Naive thymus-derived CD8-positive, alpha-beta T cell (primary cell): ENCODE data around the gene POLR1C. TPM values are rescaled to one million over a fixed set of nuclear protein-coding genes. Genes with fewer than 3 reads are reported as not detected.
"Not testable (repeated sequence)": the region's sequence is repeated elsewhere in the genome, so short reads cannot be mapped to it uniquely, and the experiment has no call there.

ENCODE experiments used
- ATAC-seq, 2 donors: fragments of 150-1000 bp; cut with Tn5 transposase in 1 of 2; sonication (Bioruptor Pico), chemical (Tn5 transposase) in 1 of 2; 1 replicate in 1 of 2; 2 replicates in 1 of 2; pipeline ENCODE4 v1.10.0; 2021; ENCODE audit warnings: mild to moderate bottlenecking in 2 of 2, moderate library complexity in 2 of 2
- POLR2A ChIA-PET: fragments of 350-600 bp; sonication (Branson Sonifier 250); formaldehyde crosslinking; loops from one replicate; lab custom pipeline; 2021; ENCODE audit warnings: antibody characterized with exemption; lab: Charles Lee
- DNase-seq, 10 donors: peaks; one replicate each; pipeline versions ENCODE4 v3.0.0 to v3.0.0-alpha.2; 2020 to 2022
- H3K27ac Mint-ChIP-seq, 10 donors: one replicate each; pipeline ENCODE4 v1.8.0; 2020 to 2022; ENCODE audit warnings: mild to moderate bottlenecking in 10 of 10, mixed read lengths in 10 of 10, moderate library complexity in 4 of 10, inconsistent platforms in 1 of 10
- H3K27me3 Mint-ChIP-seq, 5 donors: one replicate each; pipeline ENCODE4 v1.8.0; 2021 to 2022; ENCODE audit warnings: mixed read lengths in 5 of 5
- H3K36me3 Mint-ChIP-seq, 3 donors: one replicate each; pipeline ENCODE4 v1.8.0; 2020 to 2022; ENCODE audit warnings: mixed read lengths in 3 of 3, mild to moderate bottlenecking in 2 of 3, inconsistent platforms in 1 of 3
- H3K4me1 Mint-ChIP-seq, 4 donors: one replicate each; pipeline ENCODE4 v1.8.0; 2021 to 2022; ENCODE audit warnings: mixed read lengths in 4 of 4
- H3K4me3 Mint-ChIP-seq, 10 donors: one replicate each; pipeline ENCODE4 v1.8.0; 2020 to 2022; ENCODE audit warnings: mild to moderate bottlenecking in 10 of 10, mixed read lengths in 10 of 10, moderate library complexity in 6 of 10, inconsistent platforms in 1 of 10
- H3K9me3 Mint-ChIP-seq, 9 donors: one replicate each; pipeline ENCODE4 v1.8.0; 2020 to 2022; ENCODE audit warnings: mixed read lengths in 9 of 9, mild to moderate bottlenecking in 3 of 9, inconsistent platforms in 1 of 9, moderate library complexity in 1 of 9
- polyA plus RNA-seq, 3 donors: library from polyadenylated mRNA; unstranded; fragments of 300-500 nt; fragmentation: Illumina TruSeq; gene quantifications; one replicate each; pipeline ENCODE4 v1.2.3, GENCODE V29; 2021
- total RNA-seq, 8 experiments: library from RNA in 2 of 8; stranded (reverse) in 2 of 8; gene quantifications; one replicate each; pipeline ENCODE4 v1.2.3 and lab custom pipeline; 2021 to 2026

POLR1C gene
- total and polyA plus RNA-seq, 5 experiments from 2014 or later: 9.4 to 51.9 (median 23.2) TPM

- ATAC-seq (no peak), DNase-seq (peak in 1 of 10 donors; percentile 15)
- peaks cover 0 to 2% (median under 1%) of the 10 kb centered on the region in 4 donors for H3K4me1 Mint-ChIP-seq
- H3K36me3 Mint-ChIP-seq: peaks cover 0 to 83% (median 33%) of the 10 kb centered on the region in 3 donors
- POLR2A ChIA-PET: no interaction called here
- peak overlapping the region in 1 of 10 donors; percentile 7 for H3K27ac Mint-ChIP-seq
- no peak overlapping the region for H3K4me3 Mint-ChIP-seq
- H3K27me3 Mint-ChIP-seq: no peaks in the 10 kb centered on the region
- no peaks in the 10 kb centered on the region for H3K9me3 Mint-ChIP-seq
Observed at GRCh38 chr6:43544461-43544860, 27.6 kb downstream of the POLR1C start.

- Mint-ChIP-seq H3K4me1 (peaks cover 0 to 2% (median under 1%) of the 10 kb centered on the region in 4 donors), H3K4me3 (no peak overlapping the region), H3K27me3 (no peaks in the 10 kb centered on the region), H3K36me3 (peaks cover 0 to 92% (median 27%) of the 10 kb centered on the region in 3 donors), H3K27ac (peak overlapping the region in 2 of 10 donors; percentile 13 to 75), H3K9me3 (no peaks in the 10 kb centered on the region)
- DNase-seq: no peak
- POLR2A ChIA-PET: no interaction called here
- no peak for ATAC-seq
Observed at GRCh38 chr6:43547222-43547621, 30.3 kb downstream of the POLR1C start.

GRCh38 chr6:43557620-43558019 is 40.7 kb downstream of the POLR1C start:
- POLR2A ChIA-PET: interaction anchor here (0.6 kb wide), 1 partner anchor 193 kb away, joined by 3 read pairs; no protein-coding TSS in a partner anchor
- ATAC-seq: not testable (repeated sequence)
- H3K36me3 Mint-ChIP-seq: peaks cover 0 to 95% (median 35%) of the 10 kb centered on the region in 3 donors

GRCh38 chr6:43559328-43559727 is 42.4 kb downstream of the POLR1C start:
- Mint-ChIP-seq H3K27ac (no peak overlapping the region), H3K9me3 (no peaks in the 10 kb centered on the region), H3K27me3 (no peaks in the 10 kb centered on the region), H3K4me1 (no peaks in the 10 kb centered on the region), H3K36me3 (peaks cover 0 to 94% (median 29%) of the 10 kb centered on the region in 3 donors), H3K4me3 (no peak overlapping the region)
- POLR2A ChIA-PET: interaction anchor here (0.5 to 0.9 kb wide), 2 partner anchors 16 to 882 kb away, joined by 3 read pairs; partner anchors contain the start of genes POLH and XPO5
- DNase-seq (no peak), ATAC-seq (no peak)

More at GRCh38 chr6:43557620-43558019, 40.7 kb downstream of the POLR1C start:
- not testable (repeated sequence) for H3K4me1 Mint-ChIP-seq, DNase-seq, H3K9me3 Mint-ChIP-seq, H3K27me3 Mint-ChIP-seq, H3K4me3 Mint-ChIP-seq
- H3K27ac Mint-ChIP-seq: peak overlapping the region in 1 of 10 donors; percentile 31

- ATAC-seq (no peak), DNase-seq (no peak)
- peak overlapping the region in 2 of 10 donors; percentile 11 to 49 for H3K27ac Mint-ChIP-seq
- no peaks in the 10 kb centered on the region for H3K9me3 Mint-ChIP-seq
- H3K36me3 Mint-ChIP-seq: peaks cover 0 to 68% (median 15%) of the 10 kb centered on the region in 3 donors
- H3K4me3 Mint-ChIP-seq: no peak overlapping the region
- peaks cover 7 to 20% (median 15%) of the 10 kb centered on the region in 4 donors for H3K4me1 Mint-ChIP-seq
- no peaks in the 10 kb centered on the region for H3K27me3 Mint-ChIP-seq
- POLR2A ChIA-PET: no interaction called here
Observed at GRCh38 chr6:43570876-43571441, 54.1 kb downstream of the POLR1C start.

Other genes starting within 250 kb of the POLR1C start
- gene SLC22A7, start 218.8 kb upstream of the POLR1C start, total RNA-seq: not detected
- gene SLC22A7, start 218.8 kb upstream of the POLR1C start, polyA plus RNA-seq: not detected
- 1 to 10 TPM; 4.1 to 5.3 TPM for gene CRIP3, start 208.3 kb upstream of the POLR1C start, total RNA-seq
- not detected for gene CRIP3, start 208.3 kb upstream of the POLR1C start, polyA plus RNA-seq
- gene ZNF318, start 147.4 kb upstream of the POLR1C start, total RNA-seq: 10 to 100 TPM; 34.4 to 35.0 TPM
- gene ZNF318, start 147.4 kb upstream of the POLR1C start, polyA plus RNA-seq: 1 to 10 TPM; 3.4 to 7.0 (median 5.7) TPM
- gene ABCC10, start 89.5 kb upstream of the POLR1C start, total RNA-seq: 10 to 100 TPM; 67.2 to 72.6 TPM
- gene ABCC10, start 89.5 kb upstream of the POLR1C start, polyA plus RNA-seq: 10 to 100 TPM in 2 of 3 donors, 1 to 10 TPM in 1; 9.6 to 15.9 (median 10.6) TPM
- 1 to 10 TPM in 1 of 2 experiments, under 1 TPM in 1; 0.71 to 1.2 TPM for gene DLK2, start 61.5 kb upstream of the POLR1C start, total RNA-seq
- 1 to 10 TPM in 1 of 3 donors, under 1 TPM in 1, not detected in 1; 0.22 to 1.2 TPM for gene DLK2, start 61.5 kb upstream of the POLR1C start, polyA plus RNA-seq
- gene TJAP1, start 39.5 kb upstream of the POLR1C start, total RNA-seq: 10 to 100 TPM; 47.7 to 54.7 TPM
- gene TJAP1, start 39.5 kb upstream of the POLR1C start, polyA plus RNA-seq: 10 to 100 TPM in 1 of 3 donors, 1 to 10 TPM in 2; 5.1 to 12.1 (median 8.4) TPM
- under 1 TPM; 0.41 to 0.49 TPM for gene LRRC73, start 6.7 kb upstream of the POLR1C start, total RNA-seq
- gene LRRC73, start 6.7 kb upstream of the POLR1C start, polyA plus RNA-seq: not detected
- gene YIPF3, start 163 bp upstream of the POLR1C start, total RNA-seq: 10 to 100 TPM; 77.0 to 77.5 TPM
- gene YIPF3, start 163 bp upstream of the POLR1C start, polyA plus RNA-seq: 10 to 100 TPM; 58.4 to 70.4 (median 68.3) TPM
- 10 to 100 TPM; 43.4 to 51.6 TPM for gene XPO5, start 58.9 kb downstream of the POLR1C start, total RNA-seq
- 1 to 10 TPM; 5.1 to 8.7 (median 7.5) TPM for gene XPO5, start 58.9 kb downstream of the POLR1C start, polyA plus RNA-seq
- gene POLH, start 59.1 kb downstream of the POLR1C start, total RNA-seq: 10 to 100 TPM; 22.9 to 26.5 TPM
- gene POLH, start 59.1 kb downstream of the POLR1C start, polyA plus RNA-seq: 10 to 100 TPM in 2 of 3 donors, 1 to 10 TPM in 1; 5.9 to 18.9 (median 11.6) TPM
- 10 to 100 TPM; 71.6 to 75.7 TPM for gene GTPBP2, start 112.2 kb downstream of the POLR1C start, total RNA-seq
- gene GTPBP2, start 112.2 kb downstream of the POLR1C start, polyA plus RNA-seq: 1 to 10 TPM; 1.1 to 2.6 (median 1.7) TPM
- gene MAD2L1BP, start 118.8 kb downstream of the POLR1C start, total RNA-seq: 10 to 100 TPM; 30.3 to 32.9 TPM
- 10 to 100 TPM; 12.5 to 19.6 (median 17.9) TPM for gene MAD2L1BP, start 118.8 kb downstream of the POLR1C start, polyA plus RNA-seq
- not detected for gene RSPH9, start 127.9 kb downstream of the POLR1C start, total RNA-seq
- 1 to 10 TPM in 1 of 3 donors, under 1 TPM in 2; 0.44 to 1.1 (median 0.86) TPM for gene RSPH9, start 127.9 kb downstream of the POLR1C start, polyA plus RNA-seq
- gene MRPS18A, start 170.7 kb downstream of the POLR1C start, total RNA-seq: 10 to 100 TPM; 28.9 to 30.6 TPM
- 10 to 100 TPM; 53.1 to 63.1 (median 53.7) TPM for gene MRPS18A, start 170.7 kb downstream of the POLR1C start, polyA plus RNA-seq